HCT116 (cell line): ENCODE measurements around the gene IAH1. TPM values are rescaled to one million over a fixed set of nuclear protein-coding genes. Genes with fewer than 3 reads are reported as not detected.

Experiments
- ATAC-seq: fragments of 200-7000 bp; cut with Tn5 transposase; 2 replicates; pipeline ENCODE4 v1.9.1; 2020; ENCODE audit warnings: mild to moderate bottlenecking, moderate library complexity
- BruUV-seq: library from RNA; stranded (reverse); fragments of 400-500 nt; replicated peaks from 2 replicates; lab custom pipeline; 2021; lab: Mats Ljungman, UMichigan
- CTCF ChIA-PET: fragments of 300-600 bp; sonication (Branson Sonifier 250); formaldehyde crosslinking; loops from one replicate; lab custom pipeline; 2021; ENCODE audit warnings: antibody characterized with exemption; lab: Charles Lee
- POLR2A ChIA-PET: fragments of 300-600, 350-600 bp; sonication (Branson Sonifier 250); formaldehyde crosslinking; loops from one replicate; lab custom pipeline; 2021; ENCODE audit warnings: antibody characterized with exemption; lab: Charles Lee
- RAD21 ChIA-PET, 2 experiments: fragments of 300-600 bp; sonication (Branson Sonifier 250); formaldehyde crosslinking; loops; one replicate each; lab custom pipeline; 2023; ENCODE audit warnings: low total read pairs in 2 of 2; ENCODE audit not compliant: uncharacterized antibody in 2 of 2, unreplicated experiment in 2 of 2, low non-redundant PET in 1 of 2; lab: Charles Lee
- DNase-seq: peaks from one replicate; pipeline ENCODE4 v3.0.0-alpha.2; 2010; ENCODE audit warnings: low read depth, low spot score
- H2AFZ ChIP-seq: fragments of 200-600 bp; shearing (Covaris generic), sonication (generic); 2 replicates; pipeline ENCODE4 v1.6.1; 2017; ENCODE audit warnings: low read depth, mixed run types, mixed read lengths, antibody characterized with exemption, low read length; ENCODE audit not compliant: poor library complexity, severe bottlenecking
- H3K27ac ChIP-seq: 2 replicates; pipeline ENCODE4 v1.5.1; 2012; ENCODE audit warnings: low read depth, low read length
- H3K27me3 ChIP-seq: fragments of 200-600 bp; sonication (generic); 2 replicates; pipeline ENCODE4 v1.6.1; 2016; ENCODE audit warnings: mixed run types, low read length, mixed read lengths; ENCODE audit not compliant: insufficient read depth
- H3K36me3 ChIP-seq, 2 experiments: fragments of 200-500 bp in 1 of 2; fragments of 200-600 bp in 1 of 2; sonication (Bioruptor generic) in 1 of 2; sonication (generic) in 1 of 2; 2 replicates each; pipeline versions ENCODE4 v1.5.1 to v1.6.1; 2014 to 2016; ENCODE audit warnings: low read length in 2 of 2, inconsistent platforms in 1 of 2, mixed read lengths in 1 of 2, mixed run types in 1 of 2; ENCODE audit not compliant: insufficient read depth in 2 of 2, control insufficient read depth in 1 of 2
- H3K4me1 ChIP-seq, 2 experiments: fragments of 200-600 bp in 1 of 2; sonication (generic) in 1 of 2; 2 replicates each; pipeline versions ENCODE4 v1.5.1 to v1.6.1; 2012 to 2017; ENCODE audit warnings: low read length in 2 of 2, inconsistent platforms in 1 of 2, mild to moderate bottlenecking in 1 of 2, mixed read lengths in 1 of 2, mixed run types in 1 of 2, moderate library complexity in 1 of 2; ENCODE audit not compliant: insufficient read depth in 2 of 2, control insufficient read depth in 1 of 2
- H3K4me2 ChIP-seq: fragments of 200-600 bp; sonication (generic); 2 replicates; pipeline ENCODE4 v1.6.1; 2017; ENCODE audit warnings: mixed run types, low read length, mixed read lengths
- H3K4me3 ChIP-seq, 2 experiments: fragments of 200-600 bp in 1 of 2; sonication (generic) in 1 of 2; replicated peaks in 1 of 2; 2 replicates each; pipeline ENCODE4 v1.5.1; 2011 to 2016; ENCODE audit warnings: low read length in 2 of 2, control low read depth in 1 of 2, low read depth in 1 of 2, mild to moderate bottlenecking in 1 of 2, mixed read lengths in 1 of 2, mixed run types in 1 of 2
- H3K79me2 ChIP-seq: fragments of 200-600 bp; sonication (generic); 2 replicates; pipeline ENCODE4 v1.6.1; 2017; ENCODE audit warnings: mild to moderate bottlenecking, mixed run types, low read length, moderate library complexity, mixed read lengths; ENCODE audit not compliant: insufficient read depth
- H3K9ac ChIP-seq: fragments of 200-600 bp; sonication (generic); 2 replicates; pipeline ENCODE4 v1.6.1; 2016; ENCODE audit warnings: low read length, mixed read lengths
- H3K9me2 ChIP-seq: fragments of 200-600 bp; sonication (generic), shearing (Covaris generic); 2 replicates; pipeline ENCODE4 v1.6.1; 2017; ENCODE audit warnings: mixed run types, mild to moderate bottlenecking, moderate library complexity; ENCODE audit not compliant: insufficient read depth
- H3K9me3 ChIP-seq, 2 experiments: fragments of 200-500 bp in 1 of 2; fragments of 200-600 bp in 1 of 2; sonication (Bioruptor generic) in 1 of 2; sonication (generic) in 1 of 2; 2 replicates each; pipeline ENCODE4 v1.6.1; 2014 to 2017; ENCODE audit warnings: low read length in 2 of 2, mixed read lengths in 2 of 2, inconsistent platforms in 1 of 2, low read depth in 1 of 2, mild to moderate bottlenecking in 1 of 2, mixed run types in 1 of 2, moderate library complexity in 1 of 2; ENCODE audit not compliant: control insufficient read depth in 1 of 2, insufficient read depth in 1 of 2
- H4K20me1 ChIP-seq: fragments of 200-600 bp; sonication (generic), shearing (Covaris generic); 2 replicates; pipeline ENCODE4 v1.6.1; 2017; ENCODE audit warnings: mixed run types, mild to moderate bottlenecking, moderate library complexity; ENCODE audit not compliant: insufficient read depth
- CBX3 ChIP-seq: IDR thresholded peaks from 2 replicates; pipeline ENCODE4 v1.6.1; 2012; ENCODE audit warnings: low read depth
- CEBPB ChIP-seq: IDR thresholded peaks from 2 replicates; pipeline ENCODE4 v1.6.1; 2012; ENCODE audit warnings: low read depth
- CTCF ChIP-seq, 3 experiments: fragments of 200-600 bp in 1 of 3; sonication (generic) in 1 of 3; IDR thresholded peaks in 2 of 3; conservative IDR thresholded peaks in 1 of 3; 2 replicates each; pipeline ENCODE4 v1.5.1; 2012 to 2017; ENCODE audit warnings: low read depth in 2 of 3, low read length in 2 of 3, antibody characterized with exemption in 1 of 3, borderline replicate concordance in 1 of 3, control low read depth in 1 of 3, mild to moderate bottlenecking in 1 of 3, mixed read lengths in 1 of 3, mixed run types in 1 of 3, moderate library complexity in 1 of 3; ENCODE audit not compliant: insufficient read depth in 1 of 3
- ELF1 ChIP-seq: IDR thresholded peaks from 2 replicates; pipeline ENCODE4 v1.6.1; 2012; ENCODE audit warnings: low read depth, borderline replicate concordance
- EZH2 ChIP-seq: fragments of 200-600 bp; sonication (generic); IDR thresholded peaks from 2 replicates; pipeline ENCODE4 v1.6.1; 2017; ENCODE audit warnings: antibody characterized with exemption, mixed run types
- EZH2phosphoT487 ChIP-seq: fragments of 200-600 bp; IDR thresholded peaks from 2 replicates; pipeline ENCODE4 v1.6.1; 2018; ENCODE audit warnings: antibody characterized with exemption, borderline replicate concordance
- FOSL1 ChIP-seq: IDR thresholded peaks from 2 replicates; pipeline ENCODE4 v1.6.1; 2012; ENCODE audit warnings: low read depth
- JUND ChIP-seq: IDR thresholded peaks from 2 replicates; pipeline ENCODE4 v1.6.1; 2012
- MAX ChIP-seq: IDR thresholded peaks from 2 replicates; pipeline ENCODE4 v1.6.1; 2012
- POLR2AphosphoS5 ChIP-seq: IDR thresholded peaks from 2 replicates; pipeline ENCODE4 v1.6.1; 2011; ENCODE audit warnings: mild to moderate bottlenecking, low read depth, low read length, moderate library complexity
- RAD21 ChIP-seq: IDR thresholded peaks from 2 replicates; pipeline ENCODE4 v1.6.1; 2012; ENCODE audit warnings: low read depth, mild to moderate bottlenecking
- REST ChIP-seq: IDR thresholded peaks from 2 replicates; pipeline ENCODE4 v1.6.1; 2012; ENCODE audit warnings: low read depth
- SIN3A ChIP-seq: IDR thresholded peaks from 2 replicates; pipeline ENCODE4 v1.6.1; 2012; ENCODE audit warnings: low read depth
- SP1 ChIP-seq: IDR thresholded peaks from 2 replicates; pipeline ENCODE4 v1.6.1; 2012; ENCODE audit warnings: low read depth
- SRF ChIP-seq: IDR thresholded peaks from 2 replicates; pipeline ENCODE4 v1.6.1; 2012; ENCODE audit warnings: low read depth
- TCF7L2 ChIP-seq: IDR thresholded peaks from 2 replicates; pipeline ENCODE4 v1.7.0; 2011; ENCODE audit warnings: borderline replicate concordance, inconsistent platforms; ENCODE audit not compliant: insufficient read depth, insufficient read length; ENCODE audit errors: extremely low read depth
- YY1 ChIP-seq: IDR thresholded peaks from 2 replicates; pipeline ENCODE4 v1.6.1; 2011; ENCODE audit warnings: low read length, low read depth, moderate library complexity, mild to moderate bottlenecking; ENCODE audit not compliant: insufficient replicate concordance; ENCODE audit errors: extremely low read depth
- ZFX ChIP-seq: fragments of 450-650 bp; IDR thresholded peaks from 2 replicates; pipeline ENCODE4 v1.6.1; 2017
- ZNF274 ChIP-seq: fragments of 200-500 bp; sonication (Bioruptor generic); IDR thresholded peaks from 2 replicates; pipeline ENCODE4 v1.6.1; 2014; ENCODE audit warnings: mild to moderate bottlenecking, low read depth, low read length, inconsistent platforms
- intact Hi-C: fragments of 100-400 bp; cut with micrococcal nuclease; formaldehyde crosslinking; loops from 2 replicates; pipeline ENCODE4 v1.10.0; 2022
- total RNA-seq: library from RNA; stranded (reverse); gene quantifications from one replicate; pipeline ENCODE4 v1.2.1, GENCODE V29; 2021; ENCODE audit not compliant: unreplicated experiment

IAH1 gene
- total RNA-seq, 1 experiment from 2014 or later, result 35.1 TPM

GRCh38 chr2:9493478-9493877 lies 19.1 kb downstream of the IAH1 start:
- BruUV-seq, result no TSS peak
- no peaks in the 10 kb centered on the region for H4K20me1 ChIP-seq
- H3K9me2 ChIP-seq, result no peaks in the 10 kb centered on the region
- H3K36me3 ChIP-seq, result peaks cover 40 to 43% of the 10 kb centered on the region in 2 experiments
- ChIA-PET CTCF (no interaction called here), RAD21 (no interaction called here), POLR2A (no interaction called here)
- no peak overlapping the region for H3K4me2 ChIP-seq
- H3K9me3 ChIP-seq, result no peaks in the 10 kb centered on the region
- H3K9ac ChIP-seq, result no peak overlapping the region
- H3K4me3 ChIP-seq, result no peak overlapping the region
- H3K79me2 ChIP-seq, result no peaks in the 10 kb centered on the region
- TF ChIP-seq SP1 (no peak), TCF7L2 (no peak), RAD21 (no peak), JUND (no peak), ZFX (no peak), REST (no peak), SIN3A (no peak), FOSL1 (no peak), ZNF274 (no peak), MAX (no peak), EZH2phosphoT487 (no peak), POLR2AphosphoS5 (no peak), EZH2 (no peak), CTCF (IDR thresholded peaks at IDR 0.05 in 2 of 3, conservative IDR thresholded peaks at IDR 0.05 in 1 of 3; ENCODE audit: borderline replicate concordance in 1 of 3, insufficient read depth in 1 of 3, low read depth in 2 of 3, low read length in 2 of 3) (no peak), ELF1 (no peak), SRF (no peak), CEBPB (no peak), YY1 (no peak), CBX3 (no peak)
- no peak overlapping the region for H2AFZ ChIP-seq
- intact Hi-C loops, result no loop called here
- H3K27ac ChIP-seq, result no peak overlapping the region
- no peaks in the 10 kb centered on the region for H3K4me1 ChIP-seq
- ATAC-seq (no peak), DNase-seq (no peak)
- no peaks in the 10 kb centered on the region for H3K27me3 ChIP-seq
